SK-N-SH treated with all-trans-retinoic acid at 6 μM for 48 hours (cell line): ENCODE measurements around the gene TMEM128.

Source experiments
- RARB ChIP-seq: fragments of 250-450 bp; sonication (Bioruptor Pico); IDR thresholded peaks from 2 replicates; pipeline ENCODE4 v1.8.0; 2021; ENCODE audit warnings: mild to moderate bottlenecking, moderate library complexity
- ZFP3 ChIP-seq: fragments of 250-450 bp; sonication (Bioruptor Pico); IDR thresholded peaks from 2 replicates; pipeline ENCODE4 v1.5.0; 2020; ENCODE audit warnings: mild to moderate bottlenecking, moderate library complexity
- ZFP30 ChIP-seq: fragments of 450-650 bp; formaldehyde crosslinking; IDR thresholded peaks from 2 replicates; pipeline ENCODE4 v1.5.0; 2022; ENCODE audit warnings: mild to moderate bottlenecking, moderate library complexity
- ZNF70 ChIP-seq: fragments of 450-650 bp; formaldehyde crosslinking; IDR thresholded peaks from 2 replicates; pipeline ENCODE4 v1.5.0; 2020; ENCODE audit warnings: mild to moderate bottlenecking, moderate library complexity

GRCh38 chr4:4217113-4217512 is 30.9 kb downstream of the TMEM128 start:
- no peak for TF ChIP-seq RARB (CRISPR knock-in tag)
- no peak for TF ChIP-seq ZNF70 (CRISPR knock-in tag)
- no peak for TF ChIP-seq ZFP3 (CRISPR knock-in tag)
- TF ChIP-seq ZFP30, result no peak
